NB4 (cell line): Measurements from ENCODE around the gene FAM169A.
A peak's percentile ranks its signal among the peaks of the same experiment; 100 is the strongest.

Experiments used
- CTCF ChIP-seq: IDR thresholded peaks from one replicate; pipeline ENCODE4 v1.5.1; 2012; ENCODE audit warnings: low read depth, low read length
- MYC ChIP-seq: IDR thresholded peaks from 2 replicates; pipeline ENCODE4 v1.6.1; 2011; ENCODE audit warnings: low read depth, low read length
- POLR2A ChIP-seq: IDR thresholded peaks from 2 replicates; pipeline ENCODE4 v1.6.1; 2011; ENCODE audit warnings: mild to moderate bottlenecking; ENCODE audit not compliant: insufficient read length; ENCODE audit errors: extremely low read depth

GRCh38 chr5:74766849-74767578, 99.2 kb downstream of the FAM169A start, which contains the start of the genes GFM2 and NSA2:
- TF ChIP-seq POLR2A (peak; percentile 52), CTCF (no peak), MYC (peak; percentile 92)
